ENCODE results near the gene ANKRD11.
"Not testable (repeated sequence)": the region's sequence is repeated elsewhere in the genome, so short reads cannot be mapped to it uniquely, and the experiment has no call there.

Gene ANKRD11

DNA sequence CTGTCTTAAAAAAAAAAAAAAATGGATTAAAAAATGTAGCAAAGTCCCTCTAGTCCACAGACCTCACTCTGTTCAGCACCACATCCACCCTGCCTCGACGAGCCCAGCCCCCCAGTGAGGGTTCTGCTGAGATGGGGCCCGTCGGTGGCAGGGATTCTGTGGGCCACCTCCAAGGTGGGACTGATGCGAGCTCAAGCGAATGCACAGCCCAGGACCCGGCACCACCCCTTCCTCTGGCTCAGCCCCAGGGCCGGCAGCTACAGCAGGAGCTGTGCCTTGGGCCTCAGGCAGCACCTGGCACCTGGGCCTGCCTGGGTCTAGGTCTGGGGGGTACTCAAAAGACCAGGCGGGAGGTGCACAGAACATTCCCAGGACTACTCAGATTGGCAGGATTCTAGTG lies 213.3 kb downstream of the ANKRD11 start:
- no peak for DNase-seq

DNA sequence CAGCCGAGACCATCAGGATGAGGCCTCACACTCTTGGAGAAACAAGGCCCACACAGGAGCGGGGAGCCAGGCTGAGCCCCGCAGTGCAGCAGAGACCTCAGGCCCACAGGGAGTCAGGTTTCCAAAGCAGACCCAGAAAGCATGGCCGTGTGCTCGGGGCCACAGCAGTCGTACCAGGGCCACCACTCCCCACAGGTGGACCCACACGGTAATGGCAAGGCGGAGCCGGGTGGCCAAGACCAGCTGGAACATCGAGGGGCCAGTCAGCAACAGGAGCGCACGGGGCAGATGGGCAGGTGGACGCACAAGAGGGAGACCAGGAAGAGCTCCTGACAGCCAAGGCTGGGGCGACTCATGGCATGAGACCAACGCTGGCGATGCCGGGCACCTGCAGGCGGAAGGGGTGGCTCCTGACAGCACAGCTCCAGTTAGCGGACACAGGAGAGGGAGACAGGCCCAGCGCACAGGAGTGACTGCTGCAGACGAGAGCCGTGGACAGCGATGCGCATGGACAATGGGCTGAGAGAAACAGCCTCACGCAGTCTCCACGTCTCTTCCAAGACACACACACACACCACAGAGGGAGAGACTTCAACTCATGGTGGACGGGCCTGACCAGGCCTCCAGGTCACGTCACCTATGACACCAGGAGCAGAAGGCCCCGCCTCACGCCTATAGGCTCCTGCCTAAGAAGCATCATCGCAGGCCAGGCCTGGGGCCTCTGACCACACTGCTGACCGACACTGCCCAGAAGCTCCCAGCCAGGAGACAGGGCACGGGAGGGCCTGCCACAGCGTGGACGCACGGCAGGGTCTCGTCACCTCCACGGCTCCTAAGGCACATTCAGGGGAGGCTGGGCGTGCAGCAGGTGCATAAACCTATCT lies 214.3 kb downstream of the ANKRD11 start:
- no peak for DNase-seq

GRCh38 chr16:89275284-89275584 lies 215.1 kb downstream of the ANKRD11 start:
- DNase-seq = no peak

DNA sequence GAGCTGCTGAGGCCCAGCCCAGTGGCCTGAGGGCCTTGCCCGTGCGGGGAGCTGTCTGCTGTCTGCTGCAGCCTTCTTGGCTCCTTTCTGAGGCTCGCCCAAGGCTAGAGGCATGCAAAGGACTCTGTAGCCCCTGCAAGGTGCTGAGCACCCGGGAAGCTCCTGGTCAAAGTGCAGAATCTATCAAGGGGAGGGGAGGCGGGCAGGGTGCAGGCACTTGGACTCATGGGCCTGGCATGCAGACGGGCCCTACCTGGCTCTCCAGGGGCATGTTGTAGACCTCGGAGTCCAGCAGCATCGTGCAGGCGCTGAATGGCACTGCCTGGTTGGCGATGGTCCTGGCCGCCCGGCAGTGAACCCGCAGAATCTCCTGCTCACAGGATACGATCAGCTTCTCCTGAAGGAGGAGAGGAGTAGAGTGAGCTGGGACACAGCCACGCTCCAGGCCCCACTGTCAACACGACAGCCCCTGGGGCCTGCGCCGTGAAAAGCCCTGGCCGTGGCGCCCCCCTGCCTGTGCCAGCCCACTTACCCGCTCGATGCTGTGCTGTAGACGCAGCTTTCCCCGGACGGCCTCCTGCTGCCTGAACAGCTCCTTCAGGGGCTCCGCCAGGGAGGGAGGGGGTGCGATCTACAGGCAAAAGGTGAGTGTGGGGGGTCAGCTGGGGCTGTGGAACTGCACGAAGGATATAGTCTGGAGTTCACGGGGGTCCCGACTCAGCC lies 215.6 kb downstream of the ANKRD11 start:
- DNase-seq = no peak

GRCh38 chr16:89273741-89274472 lies 216.5 kb downstream of the ANKRD11 start:
- no peak for DNase-seq

- no peak for DNase-seq
These were observed 217.7 kb downstream of the ANKRD11 start for GRCh38 chr16:89272631-89273030.

DNA sequence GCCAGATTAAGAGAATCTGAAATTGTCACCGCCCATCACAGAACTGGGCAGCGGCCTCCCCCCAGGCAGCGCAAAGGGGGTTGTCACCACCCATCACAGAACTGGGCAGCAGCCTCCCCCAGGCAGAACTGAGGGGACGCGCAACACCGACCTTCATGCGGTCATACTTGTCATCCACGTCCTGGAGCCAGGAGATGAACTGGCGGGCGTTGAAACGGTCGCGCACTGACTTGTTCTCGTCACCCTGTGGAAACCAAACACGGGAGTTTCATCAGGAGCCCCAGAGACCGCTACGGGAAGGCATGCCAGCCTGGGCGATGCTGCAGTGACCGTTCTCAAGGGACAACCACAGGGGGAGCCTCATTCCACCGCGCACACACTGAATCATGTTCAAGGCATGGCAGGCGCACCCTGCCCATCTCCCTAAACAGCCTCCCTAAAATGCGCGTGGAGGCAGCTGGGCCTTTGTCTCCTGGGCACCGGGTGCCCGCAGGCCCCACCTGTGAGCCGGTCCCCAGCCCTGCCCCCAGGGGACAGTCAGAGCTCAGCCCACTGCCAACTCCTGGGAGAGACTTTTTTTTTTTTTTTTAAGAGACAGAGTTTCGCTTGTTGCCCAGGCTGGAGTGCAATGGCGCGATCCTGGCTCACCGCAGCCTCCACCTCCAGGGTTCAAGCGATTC lies 219.6 kb downstream of the ANKRD11 start:
- no peak for DNase-seq

DNA sequence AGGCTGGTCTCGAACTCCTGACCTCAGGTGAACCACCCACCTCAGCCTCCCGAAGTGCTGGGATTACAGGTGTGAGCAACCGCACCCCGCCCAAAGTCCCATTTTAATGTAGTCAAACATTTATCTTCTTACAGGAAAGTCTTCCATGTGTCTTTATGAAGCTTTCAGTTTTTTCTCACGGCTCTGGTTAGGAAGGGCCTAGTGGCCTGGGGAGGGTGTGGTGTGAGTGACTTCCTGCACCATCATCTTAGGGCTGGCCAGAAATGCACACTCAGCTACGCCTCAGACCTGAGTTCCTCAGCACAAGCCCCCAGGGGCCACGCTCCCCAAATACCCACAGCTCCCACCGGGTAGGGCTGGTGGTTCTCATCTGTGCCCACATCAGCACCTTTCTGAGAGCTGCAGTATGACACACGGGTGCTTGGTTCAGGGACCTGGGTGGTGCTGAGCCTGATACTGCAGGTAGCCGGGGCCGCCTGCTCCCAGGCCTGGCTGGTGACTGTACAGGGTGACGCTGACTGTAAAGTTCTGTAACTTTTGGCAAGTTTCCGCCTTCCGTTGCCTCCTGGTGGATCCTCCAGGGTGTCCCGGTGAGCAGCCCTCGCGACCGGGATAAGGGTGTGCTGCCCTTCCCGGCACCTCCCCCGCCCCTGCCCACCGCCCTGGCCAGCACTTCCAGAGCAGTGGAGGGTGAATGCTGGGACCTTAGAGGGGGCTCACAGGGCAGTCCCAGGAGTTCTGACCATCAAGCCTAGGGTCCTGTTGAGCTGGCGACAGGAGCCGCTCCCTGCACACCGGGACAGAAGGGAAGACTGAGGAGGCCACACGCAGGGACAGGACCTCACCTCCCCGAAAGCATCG lies 220.3 kb downstream of the ANKRD11 start:
- no peak for DNase-seq

DNA sequence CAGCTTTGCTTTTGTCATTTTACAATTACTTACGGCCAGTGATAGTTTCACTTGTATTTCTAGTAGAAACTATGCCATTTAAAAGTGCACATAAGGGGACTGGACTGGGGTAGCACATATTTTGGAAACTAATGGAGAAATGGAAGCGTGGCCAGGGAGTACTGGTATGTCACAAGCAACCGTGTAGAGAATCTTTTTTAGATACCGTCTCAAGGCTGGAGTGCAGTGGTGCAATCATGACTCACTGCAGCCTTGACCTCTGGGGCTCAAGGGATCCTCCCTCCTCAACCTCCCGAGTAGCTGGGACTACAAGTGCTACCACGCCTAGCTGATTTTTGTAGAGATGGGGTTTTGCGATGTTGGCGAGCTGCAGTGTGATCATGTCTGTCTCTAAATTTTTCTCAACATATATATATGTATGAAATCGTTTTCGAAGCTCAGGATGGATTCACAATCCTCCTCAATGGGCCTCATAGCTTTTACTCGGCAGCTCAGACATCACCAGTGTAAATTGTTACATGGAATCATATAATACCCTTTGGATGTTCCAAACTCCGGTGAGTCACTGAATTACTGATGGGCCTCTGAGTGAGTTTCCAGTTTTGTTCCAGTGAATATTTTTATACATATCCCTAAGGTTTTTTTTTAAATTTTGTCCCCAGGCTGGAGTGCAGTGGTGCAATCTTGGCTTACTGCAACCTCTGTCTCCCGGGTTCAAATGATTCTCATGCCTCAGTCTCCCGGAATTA lies 221.2 kb downstream of the ANKRD11 start:
- no peak for DNase-seq

- no peak for DNase-seq
These were observed 221.8 kb downstream of the ANKRD11 start for GRCh38 chr16:89268585-89268984.

DNA sequence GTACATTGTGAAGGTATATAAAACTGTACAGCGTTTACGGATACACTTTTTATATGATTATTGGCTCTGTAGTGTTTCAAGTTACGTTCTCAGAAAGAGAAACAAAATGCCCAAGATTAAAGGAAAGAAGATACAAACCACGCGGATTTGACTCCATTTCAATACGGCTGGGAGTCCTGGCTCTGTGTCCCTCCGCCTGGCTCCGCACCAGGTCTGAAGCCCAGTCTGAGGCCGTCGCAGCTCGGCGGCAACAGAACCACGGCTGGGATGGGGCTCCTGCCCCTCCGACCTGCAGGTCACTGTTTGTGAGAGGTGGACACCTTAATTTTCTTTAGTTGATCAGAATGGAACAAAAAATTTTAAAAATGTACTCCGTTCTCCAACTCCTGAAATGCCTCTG lies 222.6 kb downstream of the ANKRD11 start:
- not testable (repeated sequence) for DNase-seq

- no peak for DNase-seq
These were observed 223.7 kb downstream of the ANKRD11 start for GRCh38 chr16:89266521-89267134.

- DNase-seq = no peak
These were observed 224.7 kb downstream of the ANKRD11 start for GRCh38 chr16:89265647-89266046.

GRCh38 chr16:89264800-89265550 lies 225.4 kb downstream of the ANKRD11 start:
- no peak for DNase-seq

- DNase-seq = no peak
These were observed 228.4 kb downstream of the ANKRD11 start for GRCh38 chr16:89261691-89262563.

- not testable (repeated sequence) for DNase-seq
These were observed 230.5 kb downstream of the ANKRD11 start for GRCh38 chr16:89259901-89260300.

- DNase-seq = no peak
These were observed 232.4 kb downstream of the ANKRD11 start for GRCh38 chr16:89257757-89258465.

- DNase-seq = no peak
These were observed 233.1 kb downstream of the ANKRD11 start for GRCh38 chr16:89257281-89257731.
